ENCODE results near the gene CYBA.

CYBA gene

DNA sequence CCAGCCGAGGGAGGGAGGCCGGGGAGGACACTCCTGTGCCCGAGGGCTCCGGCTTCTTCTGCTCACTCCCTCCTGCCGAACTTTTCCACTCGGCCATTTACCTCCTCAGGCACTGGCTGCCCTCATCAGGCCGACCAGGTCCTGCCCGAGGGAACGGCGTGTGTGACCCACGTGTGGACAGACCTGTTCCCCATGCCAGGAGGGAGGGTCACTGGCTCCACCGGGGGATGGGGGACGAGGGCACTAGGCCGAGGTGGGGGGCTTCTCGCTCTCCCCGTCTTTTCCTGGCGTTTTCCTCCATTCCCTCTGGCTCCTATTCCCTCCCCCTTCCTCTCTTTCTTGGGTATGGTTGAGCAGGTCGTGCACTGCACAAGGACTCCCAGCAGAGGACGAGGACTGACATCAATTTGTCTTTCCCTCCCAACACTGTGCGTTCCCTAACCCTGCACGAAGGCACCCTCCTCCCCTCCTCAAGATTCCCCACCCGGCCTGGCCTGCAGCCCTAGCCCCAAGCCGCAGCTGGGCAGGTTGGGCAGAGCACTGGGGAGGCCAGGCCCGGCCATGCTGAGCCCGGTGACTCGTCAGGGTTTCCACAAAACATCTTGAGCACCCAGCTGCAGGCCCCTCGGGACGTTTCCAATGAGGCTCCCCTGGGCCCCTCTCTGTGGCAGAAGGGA, 15.7 kb downstream of the CYBA start:
- Histone ChIP-seq H3K27me3 (replicated peaks; ENCODE audit: control insufficient read depth, insufficient read depth, low read length) (peaks cover 9% of the 10 kb centered on the region), H3K36me3 (ENCODE audit: control insufficient read depth, insufficient read depth, low read length) (peaks cover 7% of the 10 kb centered on the region), H3K4me3 (replicated peaks; ENCODE audit: low read depth, low read length) (peak overlapping the region; percentile 66)
- DNase-seq (ENCODE audit: extremely low read depth, insufficient read length) = no peak
- TF ChIP-seq, protein P1, sequence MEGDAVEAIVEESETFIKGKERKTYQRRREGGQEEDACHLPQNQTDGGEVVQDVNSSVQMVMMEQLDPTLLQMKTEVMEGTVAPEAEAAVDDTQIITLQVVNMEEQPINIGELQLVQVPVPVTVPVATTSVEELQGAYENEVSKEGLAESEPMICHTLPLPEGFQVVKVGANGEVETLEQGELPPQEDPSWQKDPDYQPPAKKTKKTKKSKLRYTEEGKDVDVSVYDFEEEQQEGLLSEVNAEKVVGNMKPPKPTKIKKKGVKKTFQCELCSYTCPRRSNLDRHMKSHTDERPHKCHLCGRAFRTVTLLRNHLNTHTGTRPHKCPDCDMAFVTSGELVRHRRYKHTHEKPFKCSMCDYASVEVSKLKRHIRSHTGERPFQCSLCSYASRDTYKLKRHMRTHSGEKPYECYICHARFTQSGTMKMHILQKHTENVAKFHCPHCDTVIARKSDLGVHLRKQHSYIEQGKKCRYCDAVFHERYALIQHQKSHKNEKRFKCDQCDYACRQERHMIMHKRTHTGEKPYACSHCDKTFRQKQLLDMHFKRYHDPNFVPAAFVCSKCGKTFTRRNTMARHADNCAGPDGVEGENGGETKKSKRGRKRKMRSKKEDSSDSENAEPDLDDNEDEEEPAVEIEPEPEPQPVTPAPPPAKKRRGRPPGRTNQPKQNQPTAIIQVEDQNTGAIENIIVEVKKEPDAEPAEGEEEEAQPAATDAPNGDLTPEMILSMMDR (IDR thresholded peaks at IDR 0.05; ENCODE audit: insufficient read depth, low read length, poor library complexity, severe bottlenecking) = peak; percentile 9

DNA sequence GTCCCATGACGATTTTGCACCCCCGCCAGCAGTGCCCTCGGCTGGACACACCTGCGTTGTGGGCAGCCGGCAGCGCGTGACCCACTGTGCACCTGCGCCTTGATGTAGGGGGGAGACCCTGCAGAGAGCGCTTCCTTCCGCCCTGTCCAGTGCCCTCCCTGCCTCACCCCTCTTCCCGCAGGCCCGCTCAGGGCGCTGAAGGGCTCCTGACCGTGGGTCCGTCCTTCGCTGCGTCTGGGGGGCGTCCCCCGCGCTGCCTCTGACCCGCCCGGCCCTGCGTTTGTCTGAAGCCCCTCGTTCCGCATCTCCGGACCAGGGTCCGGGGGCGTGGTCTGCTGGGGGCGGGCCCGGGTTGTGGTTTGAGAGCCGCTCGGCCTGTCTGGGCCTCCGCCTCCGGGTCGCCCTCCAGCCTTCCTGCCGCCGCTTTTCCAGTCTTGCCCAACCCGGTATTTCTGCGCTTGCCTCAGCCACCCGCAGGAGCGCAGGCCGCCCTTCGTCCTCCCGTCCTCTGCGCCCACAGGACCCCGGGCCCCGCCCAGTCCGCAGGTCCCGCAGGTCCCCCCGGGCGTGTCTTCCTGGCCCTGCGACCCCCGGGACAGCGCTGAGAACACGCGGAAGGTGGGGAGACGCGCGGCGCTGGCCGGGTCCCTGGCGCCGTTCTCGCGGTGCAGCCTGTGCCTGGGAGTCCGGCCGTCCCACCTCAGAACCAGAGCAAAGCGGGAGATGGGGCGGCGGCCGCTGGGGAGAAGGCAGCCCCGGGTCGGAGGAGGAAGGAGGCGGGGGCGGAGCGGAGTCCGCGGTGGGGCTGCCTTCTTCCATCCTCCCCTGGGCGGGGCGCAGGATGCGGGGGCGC, 16.5 kb downstream of the CYBA start:
- Histone ChIP-seq H3K36me3 (ENCODE audit: control insufficient read depth, insufficient read depth, low read length) (peaks cover 8% of the 10 kb centered on the region), H3K4me3 (replicated peaks; ENCODE audit: low read depth, low read length) (peak overlapping the region; percentile 66), H3K27me3 (replicated peaks; ENCODE audit: control insufficient read depth, insufficient read depth, low read length) (peaks cover 7% of the 10 kb centered on the region; the same call in 1 of the 2 replicates)
- DNase-seq (ENCODE audit: extremely low read depth, insufficient read length) = peak; percentile 77
- TF ChIP-seq, protein P1 (IDR thresholded peaks at IDR 0.05; ENCODE audit: insufficient read depth, low read length, poor library complexity, severe bottlenecking) = no peak

DNA sequence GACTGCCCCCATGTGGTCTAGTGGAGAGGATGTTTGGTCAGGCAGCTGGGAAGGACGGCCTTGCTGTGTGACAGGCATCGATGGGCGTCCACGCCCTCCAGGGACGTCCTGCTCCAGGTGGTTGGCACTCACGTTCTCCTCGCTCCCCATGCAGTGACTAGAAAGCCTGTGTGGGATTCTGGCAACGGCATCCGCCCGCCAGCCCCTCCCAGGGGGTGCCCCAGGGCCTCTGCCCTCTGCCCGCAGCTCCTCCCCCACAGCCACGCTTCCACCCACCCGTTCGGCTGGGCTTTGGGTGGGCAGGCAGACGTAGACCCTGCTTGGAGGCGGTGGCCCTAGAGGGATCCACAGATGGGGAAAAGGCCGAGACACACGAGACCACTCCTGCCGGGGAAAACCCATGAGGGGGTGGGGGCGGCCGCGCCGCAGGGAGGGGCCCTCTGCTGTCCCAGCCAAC, 17.1 kb downstream of the CYBA start:
- Histone ChIP-seq H3K4me3 (replicated peaks; ENCODE audit: low read depth, low read length) (peak overlapping the region; percentile 66), H3K27me3 (replicated peaks; ENCODE audit: control insufficient read depth, insufficient read depth, low read length) (peaks cover 3% of the 10 kb centered on the region; the same call in 1 of the 2 replicates), H3K36me3 (ENCODE audit: control insufficient read depth, insufficient read depth, low read length) (peaks cover 9% of the 10 kb centered on the region)
- DNase-seq (ENCODE audit: extremely low read depth, insufficient read length) = no peak
- TF ChIP-seq, protein P1 (IDR thresholded peaks at IDR 0.05; ENCODE audit: insufficient read depth, low read length, poor library complexity, severe bottlenecking) = peak; percentile 60

DNA sequence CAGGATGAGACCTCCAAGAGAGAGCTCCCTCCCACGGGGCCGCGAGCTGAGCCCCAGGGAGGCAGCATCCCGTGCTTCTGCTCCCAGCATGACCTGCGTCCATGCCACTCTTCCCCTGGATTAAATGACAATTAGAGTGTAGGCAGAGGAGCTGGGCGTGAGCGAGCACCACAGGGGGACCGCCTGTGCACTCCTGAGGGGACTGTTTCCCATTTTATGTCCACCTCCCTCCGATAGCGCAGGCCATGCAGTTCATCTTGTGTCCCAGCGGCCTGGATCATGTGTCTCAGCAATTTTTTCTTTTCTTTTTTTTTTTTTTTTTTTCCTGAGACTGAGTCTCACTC, 18.3 kb downstream of the CYBA start:
- TF ChIP-seq, protein P1 (IDR thresholded peaks at IDR 0.05; ENCODE audit: insufficient read depth, low read length, poor library complexity, severe bottlenecking) = no peak
- DNase-seq (ENCODE audit: extremely low read depth, insufficient read length) = no peak
- peaks cover 16% of the 10 kb centered on the region for H3K36me3 ChIP-seq (ENCODE audit: control insufficient read depth, insufficient read depth, low read length)
- H3K4me3 ChIP-seq (replicated peaks; ENCODE audit: low read depth, low read length) = no peak overlapping the region
- no peaks in the 10 kb centered on the region; the same call in 1 of the 2 replicates for H3K27me3 ChIP-seq (replicated peaks; ENCODE audit: control insufficient read depth, insufficient read depth, low read length)

DNA sequence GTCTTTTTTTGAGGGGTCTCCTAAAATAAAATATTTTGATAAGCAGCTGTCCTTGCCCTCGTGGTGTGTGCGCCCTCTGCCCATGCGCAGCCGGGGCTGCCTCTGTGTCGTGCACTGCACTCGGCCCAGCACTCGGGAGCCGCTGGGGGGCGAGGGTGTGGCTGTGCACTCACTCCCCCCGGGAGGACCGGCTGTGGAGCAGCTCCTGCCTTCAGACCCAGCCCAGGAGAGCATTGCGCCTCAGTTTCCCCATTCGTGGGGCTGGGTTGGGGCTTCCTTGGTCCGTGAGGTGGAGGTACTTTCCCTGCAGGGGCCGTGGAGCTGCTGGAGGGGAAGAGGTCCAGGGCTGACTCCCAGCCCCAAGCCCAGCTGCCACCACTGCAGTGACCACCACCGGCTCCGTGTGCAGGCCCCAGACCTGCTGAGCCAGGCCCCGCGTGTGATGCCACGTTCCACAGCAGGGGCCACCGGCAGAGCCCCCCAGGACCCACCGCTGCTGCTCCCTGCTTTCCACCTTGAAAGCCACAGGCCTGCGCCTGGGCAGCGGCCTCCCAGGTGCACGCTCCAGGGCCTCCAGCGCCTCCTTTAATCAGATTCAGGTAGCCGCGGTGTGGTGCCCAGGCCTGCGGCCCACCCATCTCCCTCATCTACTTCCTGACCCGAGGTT, 18.8 kb downstream of the CYBA start:
- H3K27me3 ChIP-seq (replicated peaks; ENCODE audit: control insufficient read depth, insufficient read depth, low read length) = no peaks in the 10 kb centered on the region; the same call in 1 of the 2 replicates
- no peak overlapping the region for H3K4me3 ChIP-seq (replicated peaks; ENCODE audit: low read depth, low read length)
- no peak for DNase-seq (ENCODE audit: extremely low read depth, insufficient read length)
- TF ChIP-seq, protein P1 (IDR thresholded peaks at IDR 0.05; ENCODE audit: insufficient read depth, low read length, poor library complexity, severe bottlenecking) = no peak
- H3K36me3 ChIP-seq (ENCODE audit: control insufficient read depth, insufficient read depth, low read length) = peaks cover 19% of the 10 kb centered on the region
